Erythroblast (primary cell): ENCODE measurements around the gene PRPF31.

Source experiments
- GATA1 ChIP-seq: IDR thresholded peaks from 2 replicates; pipeline ENCODE4 v1.6.1; 2011; ENCODE audit warnings: low read depth, mild to moderate bottlenecking, control low read depth, low read length, moderate library complexity
- POLR2A ChIP-seq: IDR thresholded peaks from 2 replicates; pipeline ENCODE4 v1.6.1; 2011; ENCODE audit warnings: mild to moderate bottlenecking, low read length

GRCh38 chr19:54077334-54077733 lies 38.2 kb upstream of the PRPF31 start:
- TF ChIP-seq POLR2A (no peak), GATA1 (no peak)
